HPDE6-E6E7 (cell line): ENCODE data around the gene SERTAD2.

Experiments used
- DNase-seq: peaks from one replicate; pipeline ENCODE4 v3.0.0; 2011; ENCODE audit warnings: missing footprints; ENCODE audit errors: extremely low spot score

Gene SERTAD2

DNA sequence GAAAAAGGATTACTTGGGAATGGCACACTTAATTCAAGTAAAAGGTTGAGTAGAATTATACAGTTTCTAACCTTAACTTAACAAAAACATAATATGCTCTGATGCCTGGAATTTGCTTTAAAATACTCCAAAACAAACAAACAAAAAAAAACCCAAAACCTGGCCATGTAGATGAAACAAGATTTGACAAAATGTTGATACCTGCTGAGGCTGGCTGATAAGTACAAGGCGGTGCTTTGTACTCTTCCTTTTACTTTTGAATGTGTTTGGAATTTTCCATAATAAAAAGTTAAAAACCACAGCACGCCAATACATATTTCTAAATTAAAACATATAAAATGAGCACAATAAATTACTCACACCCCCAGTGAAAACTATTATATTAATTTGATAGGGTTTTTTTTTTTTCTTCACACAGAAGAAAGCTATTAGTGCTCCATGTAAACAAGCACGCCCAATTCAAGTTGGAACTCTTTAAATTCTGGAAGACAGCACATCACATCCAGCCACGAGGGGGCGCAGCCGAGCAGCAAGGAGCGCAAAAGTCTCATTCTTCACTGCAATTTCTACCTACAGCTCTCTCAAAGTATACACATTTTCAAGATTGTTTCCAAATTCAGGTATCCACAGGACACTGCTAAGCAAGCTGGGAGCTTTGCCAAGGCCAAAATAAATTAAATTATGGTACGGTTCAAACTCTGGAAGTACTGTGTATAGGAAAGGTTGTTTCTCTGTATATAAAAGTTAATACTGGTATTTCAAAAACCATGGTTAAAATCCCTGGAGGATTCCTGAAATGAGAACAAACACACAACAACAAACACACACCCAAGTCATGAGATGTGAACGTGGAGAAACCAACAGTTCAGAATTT lies 7.5 kb downstream of the SERTAD2 start:
- DNase-seq, result no peak

DNA sequence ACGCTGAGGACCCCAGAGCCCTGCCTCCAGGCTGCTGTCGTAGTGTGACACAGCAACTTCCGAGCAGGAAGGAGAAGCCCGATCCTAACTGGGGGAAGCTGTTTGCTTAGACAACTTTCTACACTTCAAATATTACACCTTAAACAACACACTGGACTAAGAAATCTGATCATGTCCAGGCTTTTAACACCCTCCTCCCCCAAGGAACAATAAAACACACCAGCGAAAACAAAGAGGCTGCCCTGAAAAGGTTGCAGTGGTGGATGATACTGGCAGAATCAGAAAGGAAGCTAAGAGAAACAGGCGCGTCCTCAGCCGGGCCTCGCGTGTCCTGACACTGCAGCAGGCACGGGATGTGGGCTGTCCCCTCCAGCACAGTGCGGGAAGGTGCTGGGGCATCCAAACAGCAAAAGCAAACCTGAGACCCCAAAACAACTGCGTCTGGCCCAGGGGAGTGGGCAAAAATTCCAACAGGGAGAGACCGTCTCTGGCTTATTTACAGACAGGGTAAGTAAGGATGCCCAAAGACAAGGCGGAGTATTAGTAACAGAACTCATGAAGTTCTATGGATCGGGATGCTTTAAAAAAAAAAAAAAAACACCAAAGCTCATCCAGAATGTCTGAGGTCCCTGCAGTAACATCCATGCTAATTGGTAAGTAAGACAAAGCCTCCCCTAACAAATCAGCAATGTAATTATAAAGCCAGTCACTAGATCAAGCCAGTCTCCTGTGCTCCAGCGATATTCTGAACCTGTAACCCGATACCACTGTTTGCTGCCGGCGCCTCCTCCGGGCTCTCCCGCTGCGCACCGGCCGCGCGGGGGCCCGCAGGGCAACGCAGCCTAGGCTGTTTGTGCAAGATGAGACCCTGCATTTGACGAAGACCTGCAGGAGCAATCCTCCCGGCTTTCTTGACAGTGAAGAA lies 9.0 kb downstream of the SERTAD2 start:
- no peak for DNase-seq

DNA sequence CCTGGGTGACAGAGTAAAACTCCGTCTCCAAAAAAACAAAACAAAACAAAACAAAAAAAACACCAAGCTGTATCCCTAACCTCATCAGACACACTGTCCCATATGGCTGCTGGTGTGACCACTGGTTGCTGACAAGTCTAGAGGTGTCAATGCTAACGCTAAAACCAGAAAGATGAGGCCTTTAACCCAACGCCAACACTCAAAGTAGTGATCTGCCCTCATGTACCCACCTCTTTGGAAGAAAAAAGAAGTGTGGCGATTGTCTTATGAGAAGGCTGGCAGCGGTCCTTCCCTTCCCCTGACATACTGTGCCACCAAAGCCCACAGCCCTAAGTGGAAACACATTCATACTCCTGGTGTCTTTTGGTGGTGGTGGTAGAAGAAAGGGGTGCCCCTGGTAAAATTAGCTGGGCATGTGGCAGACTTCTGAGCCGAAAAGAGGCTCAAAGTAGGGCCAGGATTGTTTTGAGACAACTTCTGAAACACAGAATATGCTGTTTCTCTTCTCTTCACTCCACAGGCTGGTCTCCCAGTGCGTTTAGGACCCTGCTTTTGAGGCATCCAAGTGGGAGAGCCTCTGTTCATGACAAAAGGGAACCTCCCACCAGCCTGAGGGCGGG lies 9.8 kb downstream of the SERTAD2 start:
- DNase-seq, result no peak

DNA sequence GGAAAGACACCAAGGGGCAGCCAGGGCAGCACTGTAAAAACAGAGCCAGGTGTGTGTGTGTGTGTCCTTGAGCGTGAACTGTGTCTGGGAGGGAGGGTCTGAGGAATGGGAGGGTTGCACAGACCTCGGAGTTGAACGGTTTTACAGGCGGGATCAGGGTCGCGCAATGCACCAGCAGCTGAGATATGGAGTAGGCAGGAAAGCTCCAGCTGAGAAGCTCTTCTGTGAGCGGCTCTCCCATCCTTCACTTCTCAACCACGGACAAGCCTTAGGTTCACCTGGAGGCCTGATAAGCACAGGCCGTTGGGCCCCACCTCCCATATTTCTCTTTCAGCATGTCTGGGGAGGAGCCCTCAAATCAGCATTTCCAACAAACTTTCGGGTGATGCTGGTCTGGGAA lies 12.1 kb downstream of the SERTAD2 start:
- DNase-seq, result no peak

DNA sequence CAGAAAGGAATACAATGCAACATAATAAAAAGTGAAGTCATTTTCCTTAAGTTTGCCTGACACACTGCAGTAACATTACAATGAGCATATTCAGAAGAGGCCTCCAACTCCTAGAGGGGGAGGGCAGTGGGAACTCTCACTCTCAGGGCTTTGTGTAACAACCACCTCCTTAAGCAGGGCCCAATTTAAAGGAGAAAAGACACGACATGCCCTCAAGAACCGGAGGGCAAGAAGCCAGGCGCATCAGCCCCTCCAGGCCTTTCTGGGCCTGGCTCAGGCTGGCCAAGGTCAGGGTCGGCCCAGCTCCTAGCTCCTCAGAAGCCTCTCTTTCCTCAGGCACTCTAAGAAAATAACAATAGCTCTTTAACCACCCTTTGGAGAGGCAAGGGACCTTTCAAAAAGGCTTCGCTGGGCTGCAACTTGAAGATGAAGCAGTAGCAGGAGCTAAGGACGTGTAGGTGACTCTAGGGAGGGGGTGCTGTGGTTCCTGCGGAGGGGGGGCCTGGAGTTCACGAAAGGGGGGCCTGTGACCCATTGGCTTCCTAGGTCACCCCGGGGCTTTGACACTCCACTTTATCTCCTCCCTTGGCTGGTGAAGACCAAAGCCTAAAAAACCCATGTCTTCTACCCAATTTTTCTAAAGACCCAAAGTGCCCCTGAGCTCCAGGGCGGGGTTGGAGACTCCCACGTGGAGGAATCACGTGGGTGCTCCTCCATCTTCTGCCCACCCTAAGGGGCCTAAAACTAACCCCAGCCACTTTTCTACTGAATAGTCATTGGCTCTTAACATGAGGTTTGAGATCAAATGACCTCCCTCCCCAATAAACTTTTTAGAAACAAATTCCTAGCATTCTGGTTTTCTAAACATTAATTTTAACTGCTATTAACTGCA lies 13.3 kb downstream of the SERTAD2 start:
- DNase-seq, result no peak

DNA sequence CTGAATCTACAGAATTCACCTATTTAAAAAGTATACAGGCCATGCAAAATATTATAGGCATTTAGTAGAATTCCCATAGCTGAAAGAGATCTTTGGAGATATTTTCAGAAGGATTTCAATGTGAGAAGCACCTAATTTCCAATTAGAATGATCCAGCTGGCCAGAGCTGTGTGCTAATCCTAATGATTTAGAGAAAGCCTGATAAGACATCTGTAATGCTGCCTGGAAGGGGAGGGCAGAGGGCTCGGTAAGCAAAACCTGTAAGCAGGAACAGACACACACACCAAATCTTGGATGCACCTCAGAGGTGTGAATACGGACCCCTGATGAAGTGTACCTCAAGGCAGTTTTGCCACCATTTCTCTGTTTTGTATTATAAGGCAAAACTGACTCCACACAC lies 14.0 kb downstream of the SERTAD2 start:
- no peak for DNase-seq

DNA sequence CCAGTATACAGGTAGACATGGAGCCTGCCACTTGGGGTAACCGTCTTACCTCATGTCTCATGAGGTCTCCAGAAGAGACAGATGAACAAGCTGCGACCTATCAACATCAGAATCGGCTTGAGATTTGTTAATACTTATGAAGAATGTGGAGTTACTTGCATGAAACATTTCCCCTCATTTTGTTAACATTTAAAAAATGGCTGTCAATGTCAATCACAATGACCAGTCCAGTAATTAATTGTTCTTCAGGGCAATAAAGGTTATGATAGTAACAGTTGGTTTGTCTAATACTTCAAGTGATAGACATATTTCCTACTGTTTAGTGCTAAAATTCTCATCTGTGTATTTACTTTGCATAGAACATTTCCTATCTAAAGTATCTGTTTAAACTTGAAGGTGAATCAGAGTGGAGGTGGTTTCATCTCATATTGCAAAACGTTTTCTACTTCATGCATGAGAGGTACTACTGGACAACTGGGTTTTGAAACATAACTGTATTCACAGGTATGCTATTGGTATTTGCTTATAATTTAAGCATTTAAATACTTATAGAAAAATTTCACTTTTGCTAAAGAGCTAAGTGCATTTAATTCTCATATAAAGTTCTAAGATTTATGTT lies 15.1 kb downstream of the SERTAD2 start:
- no peak for DNase-seq

DNA sequence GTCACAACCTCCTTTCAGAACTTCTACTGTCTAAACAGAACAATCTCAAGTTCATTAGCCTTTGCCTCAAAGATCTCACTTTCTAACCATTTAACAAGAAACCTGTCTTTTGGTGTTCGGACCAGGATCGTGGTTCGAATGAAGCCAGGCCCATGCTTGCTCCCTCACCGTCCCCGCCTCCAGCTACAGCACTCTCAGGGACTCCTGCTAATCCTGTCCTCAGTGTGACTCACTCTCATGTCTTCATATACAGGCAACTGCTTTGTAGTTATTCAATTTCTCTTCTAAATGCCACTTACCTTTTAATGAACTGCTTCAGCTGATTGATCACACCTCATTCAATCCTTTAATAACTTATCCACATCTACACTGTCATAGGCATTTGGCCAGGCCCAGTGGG lies 15.8 kb downstream of the SERTAD2 start:
- DNase-seq, result no peak

DNA sequence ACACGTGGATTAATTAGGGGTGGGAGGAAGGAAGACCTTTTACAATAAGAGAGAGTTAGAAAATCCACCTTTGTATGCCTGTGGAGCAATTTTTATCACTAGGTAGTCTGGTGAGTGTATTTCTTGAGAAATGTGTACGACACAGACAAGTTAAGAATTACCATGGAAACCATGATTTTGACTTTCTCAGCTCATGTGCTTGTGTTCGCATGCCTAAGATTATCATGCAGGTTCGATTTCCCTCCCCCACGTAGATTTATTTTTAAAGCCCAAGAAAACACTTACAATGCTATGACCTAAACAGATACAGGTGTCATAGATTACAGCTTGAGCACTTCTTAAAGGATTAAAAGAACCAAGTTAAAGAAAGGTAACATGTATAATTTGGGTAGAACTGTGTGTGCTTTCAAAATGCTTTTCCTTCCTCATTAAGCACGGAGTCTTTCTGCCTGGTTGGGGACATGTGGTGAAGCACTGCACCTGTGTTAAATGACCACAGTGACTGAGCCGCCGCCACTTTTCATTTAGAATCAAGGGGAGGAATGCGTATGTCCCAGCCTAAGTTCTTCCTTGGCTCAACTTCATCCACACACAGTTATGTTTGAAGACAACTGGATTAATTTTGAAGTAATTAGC lies 16.6 kb downstream of the SERTAD2 start:
- no peak for DNase-seq

DNA sequence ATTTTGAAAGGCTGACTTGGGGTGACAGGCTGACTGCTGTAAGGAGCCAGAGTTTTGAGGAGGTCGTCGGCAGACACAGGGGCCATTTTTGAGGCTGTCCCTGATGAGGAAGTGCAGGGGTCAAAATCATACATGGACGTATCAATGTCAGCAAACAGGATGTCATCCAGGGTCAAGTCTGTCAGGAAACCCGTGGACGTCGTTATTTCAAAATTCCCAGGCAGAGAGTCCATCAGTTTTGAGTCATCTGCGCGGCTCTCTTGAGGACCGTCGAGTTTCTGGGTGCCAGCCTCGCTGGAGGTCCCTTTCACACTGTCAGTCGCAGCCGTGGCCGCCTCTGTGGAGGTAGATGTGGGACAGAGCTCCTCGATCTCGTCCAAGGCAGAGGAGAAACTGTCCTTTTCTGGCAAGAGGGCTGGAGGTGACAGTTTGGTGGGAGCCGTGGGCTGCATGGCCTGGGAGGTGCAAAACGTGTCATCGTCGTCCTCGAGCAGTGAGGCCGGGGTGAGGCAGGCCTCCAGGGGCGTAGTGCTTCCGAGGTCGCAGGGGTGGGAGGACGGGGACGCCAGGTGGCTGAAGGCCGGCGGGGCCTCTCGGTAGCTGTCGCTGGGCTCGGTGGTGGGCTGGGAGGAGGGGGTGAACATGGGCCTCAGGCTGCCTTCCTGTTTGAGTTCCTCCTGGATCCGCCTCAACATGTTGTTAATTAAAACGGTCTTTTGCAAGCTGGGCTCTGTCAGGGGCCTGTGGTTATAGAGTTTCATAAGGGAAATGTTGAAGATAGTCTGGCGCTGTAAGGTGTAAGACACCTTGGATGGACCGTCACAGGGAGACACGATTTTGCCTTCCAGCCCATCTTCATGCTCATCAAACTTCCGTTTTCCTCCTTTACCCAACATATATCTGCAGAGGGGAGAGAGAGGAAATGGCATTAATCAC lies 17.5 kb downstream of the SERTAD2 start:
- no peak for DNase-seq

DNA sequence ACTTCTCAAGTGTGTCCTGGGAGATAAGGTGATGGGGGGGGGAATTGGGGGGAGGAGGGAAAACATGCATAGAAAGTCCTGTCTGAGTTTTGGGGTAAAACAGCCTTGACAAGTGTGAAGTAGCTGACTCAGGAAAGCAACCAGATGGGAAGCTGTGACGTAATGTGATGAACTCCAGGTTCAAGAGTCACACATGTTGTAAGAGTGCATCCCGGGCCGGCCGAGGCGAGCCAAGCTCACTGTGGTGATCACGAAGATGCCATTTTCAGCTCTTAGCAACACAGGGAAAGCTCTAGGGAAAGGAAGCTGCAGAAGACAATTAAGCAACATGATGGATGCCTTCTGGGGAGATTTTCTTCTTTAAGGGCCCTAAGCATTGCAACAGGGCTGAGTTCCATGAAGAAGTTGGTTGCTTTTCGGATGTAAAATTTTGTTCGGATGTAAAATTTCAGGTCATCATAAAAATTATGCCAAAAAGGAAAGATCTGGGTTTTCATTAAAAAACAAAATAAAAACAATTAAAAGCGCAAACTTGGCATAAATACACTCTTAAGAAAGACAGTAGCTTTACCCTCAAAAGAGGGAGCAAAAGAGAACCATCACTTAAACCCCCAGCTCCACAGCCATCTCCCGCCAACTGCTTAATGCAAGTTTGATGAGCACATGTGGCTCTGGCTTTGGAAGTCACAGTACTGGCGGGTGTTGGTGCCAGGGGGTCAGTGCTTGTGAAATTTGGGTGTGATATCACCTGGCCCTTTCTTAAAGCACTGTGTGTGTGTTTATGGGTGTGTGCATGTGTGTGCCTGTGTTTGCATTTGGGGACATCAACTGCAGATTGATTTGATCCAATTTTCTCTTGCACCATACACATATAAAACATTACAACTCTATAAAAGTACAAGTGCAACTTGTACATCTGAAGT lies 19.1 kb downstream of the SERTAD2 start:
- no peak for DNase-seq

DNA sequence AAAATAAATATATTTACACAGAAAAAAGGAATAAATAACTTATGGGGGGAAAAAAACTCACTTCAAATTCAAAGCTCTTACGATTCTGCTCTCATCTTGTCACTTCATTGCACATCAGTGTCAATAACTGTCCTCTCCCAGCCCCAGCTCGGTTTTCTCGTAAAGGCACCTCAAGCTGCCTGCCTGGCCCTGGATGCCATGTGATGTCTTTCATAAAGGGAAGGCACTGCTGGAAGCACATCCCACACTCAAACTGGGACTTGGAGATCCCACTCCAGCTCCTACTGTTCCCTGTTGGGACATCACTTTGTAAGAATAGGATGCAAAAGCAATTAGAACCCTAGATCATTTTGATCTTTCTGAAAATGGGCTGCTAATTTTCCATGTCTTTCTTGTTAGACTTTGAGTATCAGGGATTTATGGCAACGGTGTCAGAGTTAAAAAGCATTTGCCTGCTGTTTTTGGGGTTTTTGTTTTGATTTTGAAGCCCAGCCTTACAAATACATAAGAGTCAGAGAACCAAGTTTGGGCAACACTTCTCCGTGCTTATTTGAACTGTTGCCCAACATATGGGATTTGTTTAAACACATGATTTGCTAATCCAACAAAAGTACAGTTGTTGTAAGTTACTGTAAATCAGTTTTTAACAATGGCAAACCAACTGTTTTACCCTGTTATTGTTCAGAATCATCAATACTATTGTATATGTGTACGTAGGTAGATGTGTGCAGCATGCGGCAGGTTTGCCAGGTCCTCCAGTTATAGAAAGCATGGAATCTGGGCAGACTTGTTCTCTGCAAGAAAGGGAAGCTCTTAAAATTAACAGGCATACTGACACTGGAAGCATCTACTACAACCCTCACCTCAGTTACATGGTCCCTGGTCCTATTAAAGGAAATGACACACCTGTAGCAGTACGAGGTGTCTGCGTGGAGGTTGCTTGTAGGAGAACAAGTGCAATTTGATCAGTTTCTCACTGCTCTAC lies 20.6 kb downstream of the SERTAD2 start:
- no peak for DNase-seq

DNA sequence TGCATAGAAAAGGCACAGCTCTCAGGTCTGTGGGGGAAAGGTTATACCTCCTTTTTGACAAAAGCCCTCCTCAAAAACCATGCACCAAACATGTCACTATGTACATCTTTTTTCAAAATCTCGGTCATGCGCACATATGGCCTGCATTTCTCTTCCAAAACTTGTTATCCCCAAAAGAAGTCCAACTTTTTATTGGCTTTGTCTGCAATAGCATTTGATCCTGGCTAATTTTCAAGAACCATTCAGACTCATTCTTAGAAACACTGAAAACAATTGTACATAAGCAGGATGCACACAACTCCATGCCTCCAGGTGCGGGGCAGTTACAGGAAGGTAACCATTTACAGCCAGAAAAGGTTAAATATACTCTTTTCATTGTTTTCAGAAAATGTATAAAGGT lies 21.9 kb downstream of the SERTAD2 start:
- no peak for DNase-seq

DNA sequence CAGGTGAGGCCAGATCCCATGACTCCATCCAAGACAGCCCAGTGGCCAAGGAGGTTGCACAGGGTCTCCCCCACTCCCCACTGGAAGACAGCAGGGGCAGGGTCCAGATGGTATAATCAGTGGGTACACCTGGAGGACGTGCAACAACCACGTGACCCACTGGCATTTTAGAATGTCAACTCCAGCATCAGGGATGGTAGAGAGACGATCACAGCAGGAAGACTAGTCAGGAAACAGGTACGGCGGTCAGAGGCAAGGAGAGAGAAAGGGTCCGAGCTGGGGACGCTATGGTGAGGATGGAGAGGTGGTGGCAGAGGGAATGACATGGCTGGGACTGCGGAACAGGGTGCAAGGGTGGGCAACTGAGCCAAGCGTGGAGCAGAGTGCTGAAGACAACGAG lies 23.0 kb downstream of the SERTAD2 start:
- no peak for DNase-seq

DNA sequence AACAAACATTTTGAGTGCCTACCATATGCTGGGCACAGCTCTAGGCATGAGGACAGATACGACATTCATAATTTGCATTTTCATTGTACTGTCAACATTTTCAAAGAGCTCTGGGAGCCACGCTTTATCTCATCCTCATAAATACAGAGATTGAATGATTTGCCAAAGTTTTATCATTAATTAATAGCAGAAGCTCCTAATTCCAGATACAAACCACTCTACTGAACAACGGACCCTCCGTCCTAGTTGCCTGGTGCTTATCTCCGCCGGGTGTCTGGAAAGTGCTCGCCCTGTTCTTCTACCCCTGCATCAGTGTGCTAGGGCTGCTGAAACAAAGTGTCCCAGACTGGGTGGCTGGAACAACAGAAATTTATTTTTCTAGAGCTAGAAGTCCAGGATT lies 23.8 kb downstream of the SERTAD2 start:
- DNase-seq, result no peak

DNA sequence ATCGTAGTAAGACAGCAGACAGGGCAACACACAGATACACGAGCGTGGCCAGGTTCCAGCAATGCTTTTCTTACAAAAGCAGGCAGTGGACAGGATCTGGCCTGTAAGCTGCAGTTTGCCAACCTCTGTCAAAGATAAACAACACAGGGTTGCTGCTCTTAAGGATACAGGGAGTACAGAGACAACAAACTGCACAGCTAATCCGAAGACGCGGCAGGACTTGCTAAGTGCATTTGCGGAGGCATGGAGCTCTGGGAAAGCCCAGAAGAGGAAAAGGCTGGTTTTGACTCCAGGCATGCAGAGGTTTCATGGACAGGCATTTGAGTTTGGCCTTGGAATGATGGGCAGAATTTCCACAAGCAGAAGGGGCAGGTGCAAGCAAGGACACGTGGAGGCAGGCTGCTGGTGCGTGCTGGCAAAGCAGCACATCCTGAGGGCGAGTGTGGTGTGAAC lies 24.4 kb downstream of the SERTAD2 start:
- DNase-seq, result no peak
